ENCODE results near the gene LCE7A. TPM values are rescaled to one million over a fixed set of nuclear protein-coding genes. Genes with fewer than 3 reads are reported as not detected.

Gene LCE7A
- total and polyA plus RNA-seq, 2 donors (not counting 1 experiment from before 2014, with no cell fraction given): not detected

GRCh38 chr1:152886758-152887409 is 27.1 kb downstream of the LCE7A start:
- Mint-ChIP-seq H3K27ac (no peak overlapping the region), H3K4me3 (no peak overlapping the region), H3K9me3 (ENCODE audit: insufficient read depth) (no peaks in the 10 kb centered on the region), H3K4me1 (no peaks in the 10 kb centered on the region), H3K27me3 (peaks cover 21% of the 10 kb centered on the region)
- H3K4me3 ChIP-seq (ENCODE audit: control extremely low read depth in 1 of 5, extremely low read depth in 1 of 5, insufficient read depth in 1 of 5, low read depth in 2 of 5, low read length in 4 of 5): no peak overlapping the region
- ChIA-PET CTCF (no interaction called here), POLR2A (no interaction called here)
- no peak overlapping the region for H3K9ac ChIP-seq (ENCODE audit: low read length)
- H3K36me3 ChIP-seq (replicated peaks in 1 of 2; ENCODE audit: control extremely low read depth in 1 of 2, control insufficient read depth in 1 of 2, extremely low read depth in 1 of 2, insufficient read depth in 2 of 2, low read length in 1 of 2): no peaks in the 10 kb centered on the region
- ATAC-seq (ENCODE audit: low read depth) (no peak), DNase-seq (no peak)
- no peaks in the 10 kb centered on the region for H4K20me1 ChIP-seq (ENCODE audit: control insufficient read depth, insufficient read depth, low read length, poor library complexity, severe bottlenecking)
- no peak overlapping the region for H2AFZ ChIP-seq (ENCODE audit: insufficient read depth, low read depth, low read length, poor library complexity, severe bottlenecking)
- H3K4me1 ChIP-seq (ENCODE audit: control insufficient read depth in 2 of 2, insufficient read depth in 2 of 2, low read length in 2 of 2): no peaks in the 10 kb centered on the region
- no peak for TF ChIP-seq CTCF (IDR thresholded peaks at IDR 0.05)
- TF ChIP-seq EZH2 (IDR thresholded peaks at IDR 0.05; ENCODE audit: borderline replicate concordance, insufficient read depth, low read depth, low read length, poor library complexity, severe bottlenecking): no peak
- intact Hi-C loops (cut with micrococcal nuclease): no loop called here
- H3K27ac ChIP-seq (ENCODE audit: low read length in 2 of 2): no peak overlapping the region
- peaks cover 0 to 3% (median 0%) of the 10 kb centered on the region in 3 donors for H3K9me3 ChIP-seq (ENCODE audit: control extremely low read depth in 1 of 3, control insufficient read depth in 2 of 3, insufficient read depth in 1 of 3, low read length in 2 of 3)
- no peak overlapping the region for H3K4me2 ChIP-seq (replicated peaks; ENCODE audit: low read depth, low read length, poor library complexity, severe bottlenecking)
- H3K27me3 ChIP-seq (replicated peaks in 1 of 4; ENCODE audit: control extremely low read depth in 1 of 4, control insufficient read depth in 3 of 4, insufficient read depth in 4 of 4, low read length in 3 of 4): peaks cover 0 to 2% (median 0%) of the 10 kb centered on the region in 4 experiments
- H3K79me2 ChIP-seq (ENCODE audit: control insufficient read depth, insufficient read depth, low read length): no peaks in the 10 kb centered on the region
- 76% methylated on average over 6 of the region's 8 CpGs for WGBS (ENCODE audit: insufficient coverage)

GRCh38 chr1:152888126-152888525 is 28.3 kb downstream of the LCE7A start:
- Mint-ChIP-seq H3K4me3 (no peak overlapping the region), H3K9me3 (ENCODE audit: insufficient read depth) (no peaks in the 10 kb centered on the region), H3K4me1 (no peaks in the 10 kb centered on the region), H3K27ac (no peak overlapping the region), H3K27me3 (peaks cover 24% of the 10 kb centered on the region)
- intact Hi-C loops (cut with micrococcal nuclease): no loop called here
- Histone ChIP-seq H3K4me1 (ENCODE audit: control insufficient read depth in 2 of 2, insufficient read depth in 2 of 2, low read length in 2 of 2) (no peaks in the 10 kb centered on the region), H3K27me3 (replicated peaks in 1 of 4; ENCODE audit: control extremely low read depth in 1 of 4, control insufficient read depth in 3 of 4, insufficient read depth in 4 of 4, low read length in 3 of 4) (peaks cover 0 to 2% (median 1%) of the 10 kb centered on the region in 4 experiments), H4K20me1 (ENCODE audit: control insufficient read depth, insufficient read depth, low read length, poor library complexity, severe bottlenecking) (no peaks in the 10 kb centered on the region), H3K9ac (ENCODE audit: low read length) (no peak overlapping the region), H3K79me2 (ENCODE audit: control insufficient read depth, insufficient read depth, low read length) (no peaks in the 10 kb centered on the region), H3K27ac (ENCODE audit: low read length in 2 of 2) (no peak overlapping the region), H3K9me3 (ENCODE audit: control extremely low read depth in 1 of 3, control insufficient read depth in 2 of 3, insufficient read depth in 1 of 3, low read length in 2 of 3) (peaks cover 0 to 3% (median 0%) of the 10 kb centered on the region in 3 donors), H3K36me3 (replicated peaks in 1 of 2; ENCODE audit: control extremely low read depth in 1 of 2, control insufficient read depth in 1 of 2, extremely low read depth in 1 of 2, insufficient read depth in 2 of 2, low read length in 1 of 2) (no peaks in the 10 kb centered on the region), H3K4me2 (replicated peaks; ENCODE audit: low read depth, low read length, poor library complexity, severe bottlenecking) (no peak overlapping the region), H2AFZ (ENCODE audit: insufficient read depth, low read depth, low read length, poor library complexity, severe bottlenecking) (no peak overlapping the region), H3K4me3 (ENCODE audit: control extremely low read depth in 1 of 5, extremely low read depth in 1 of 5, insufficient read depth in 1 of 5, low read depth in 2 of 5, low read length in 4 of 5) (no peak overlapping the region)
- POLR2A ChIA-PET: no interaction called here
- DNase-seq: no peak
- CTCF ChIA-PET: no interaction called here
- no CpG with 5 or more reads among the region's 1 CpG for WGBS (ENCODE audit: insufficient coverage)
- TF ChIP-seq EZH2 (IDR thresholded peaks at IDR 0.05; ENCODE audit: borderline replicate concordance, insufficient read depth, low read depth, low read length, poor library complexity, severe bottlenecking): no peak
- TF ChIP-seq CTCF (IDR thresholded peaks at IDR 0.05): no peak
- ATAC-seq (ENCODE audit: low read depth): no peak

Data from B cell (primary cell).